GM12878 (cell line): ENCODE results near the gene EEPD1. TPM values are rescaled to one million over a fixed set of nuclear protein-coding genes. Genes with fewer than 3 reads are reported as not detected.

Experiments
- ATAC-seq: fragments of 200-7000 bp; cut with Tn5 transposase; 3 replicates; pipeline ENCODE4 v1.9.1; 2020; ENCODE audit warnings: mild to moderate bottlenecking, moderate library complexity
- BruUV-seq: library from RNA; stranded (reverse); fragments of 400-500 nt; replicated peaks from 2 replicates; lab custom pipeline; 2021; lab: Mats Ljungman, UMichigan
- CTCF ChIA-PET: fragments of 300-600 bp; sonication (Branson Sonifier 250); formaldehyde crosslinking; extraction: SDS; loops from one replicate; lab custom pipeline; 2021; ENCODE audit warnings: inconsistent platforms; lab: Yijun Ruan, JAX
- POLR2A ChIA-PET: fragments of 350-600 bp; formaldehyde crosslinking; extraction: SDS; loops from one replicate; lab custom pipeline; 2021; ENCODE audit warnings: inconsistent platforms; lab: Charles Lee
- RAD21 ChIA-PET: fragments of 300-600 bp; sonication (Branson Sonifier 250); formaldehyde crosslinking; loops from one replicate; lab custom pipeline; 2023; ENCODE audit warnings: antibody characterized with exemption; ENCODE audit not compliant: unreplicated experiment; lab: Charles Lee
- SMC1A ChIA-PET: fragments of 300-600 bp; sonication (Branson Sonifier 250); formaldehyde crosslinking; loops from one replicate; lab custom pipeline; 2023; ENCODE audit not compliant: unreplicated experiment, uncharacterized antibody; lab: Charles Lee
- DNase-seq: peaks from one replicate; pipeline ENCODE4 v3.0.0-alpha.2; 2011; ENCODE audit warnings: low read depth, low spot score
- FAIRE-seq: peaks from 3 replicates; lab custom pipeline; 2011; peaks lifted over from hg19 to GRCh38; lab: Jason Lieb, UNC
- H2AFZ ChIP-seq: 2 replicates; pipeline ENCODE4 v1.6.0; 2011; ENCODE audit warnings: low read depth, low read length, control low read depth; ENCODE audit not compliant: control insufficient read depth
- H3K27ac ChIP-seq: 2 replicates; pipeline ENCODE4 v1.5.1; 2011; ENCODE audit warnings: control low read depth; ENCODE audit not compliant: control insufficient read depth, insufficient read depth
- H3K27me3 ChIP-seq, 2 experiments: replicated peaks in 1 of 2; 2 replicates each; pipeline versions ENCODE4 v1.6.0 to v1.6.1; 2011; ENCODE audit warnings: low read length in 1 of 2; ENCODE audit not compliant: control insufficient read depth in 2 of 2, insufficient read depth in 2 of 2
- H3K36me3 ChIP-seq, 2 experiments: 2 replicates each; pipeline ENCODE4 v1.5.1; 2011; ENCODE audit warnings: low read length in 1 of 2; ENCODE audit not compliant: control insufficient read depth in 2 of 2, insufficient read depth in 2 of 2
- H3K4me1 ChIP-seq: 2 replicates; pipeline ENCODE4 v1.6.1; 2011; ENCODE audit warnings: mild to moderate bottlenecking, low read length, moderate library complexity, mixed read lengths; ENCODE audit not compliant: control insufficient read depth, insufficient read depth
- H3K4me2 ChIP-seq: 2 replicates; pipeline ENCODE4 v1.6.0; 2011; ENCODE audit warnings: control low read depth; ENCODE audit not compliant: control insufficient read depth, insufficient read depth
- H3K4me3 ChIP-seq: fragments of 200-600 bp; sonication (generic); 2 replicates; pipeline ENCODE4 v1.5.1; 2016
- H3K79me2 ChIP-seq: 2 replicates; pipeline ENCODE4 v1.6.0; 2011; ENCODE audit warnings: low read length; ENCODE audit not compliant: control insufficient read depth, insufficient read depth
- H3K9ac ChIP-seq: 2 replicates; pipeline ENCODE4 v1.8.0; 2011; ENCODE audit warnings: low read length, control low read depth, mixed read lengths; ENCODE audit not compliant: control insufficient read depth, insufficient read depth
- H3K9me3 ChIP-seq: replicated peaks from 3 replicates; pipeline ENCODE4 v1.5.1; 2011; ENCODE audit warnings: mild to moderate bottlenecking, low read length; ENCODE audit not compliant: control insufficient read depth, insufficient read depth
- H4K20me1 ChIP-seq: 2 replicates; pipeline ENCODE4 v1.6.0; 2011; ENCODE audit not compliant: control insufficient read depth, insufficient read depth
- FOS ChIP-seq: IDR thresholded peaks from 3 replicates; pipeline ENCODE4 v1.6.1; 2011; ENCODE audit warnings: borderline replicate concordance; ENCODE audit not compliant: insufficient read length; ENCODE audit errors: extremely low read depth
- KLF5 ChIP-seq: fragments of 450-650 bp; IDR thresholded peaks from 2 replicates; pipeline ENCODE4 v1.6.1; 2014; ENCODE audit warnings: mild to moderate bottlenecking; ENCODE audit not compliant: partially characterized antibody
- MEF2A ChIP-seq: IDR thresholded peaks from 2 replicates; pipeline ENCODE4 v1.6.1; 2011; ENCODE audit warnings: low read depth, mild to moderate bottlenecking, low read length, moderate library complexity; ENCODE audit not compliant: insufficient read depth
- RELA ChIP-seq: fragments of 450-650 bp; IDR thresholded peaks from 2 replicates; pipeline ENCODE4 v1.8.0; 2014; ENCODE audit warnings: borderline replicate concordance; ENCODE audit not compliant: partially characterized antibody
- ZZZ3 ChIP-seq: IDR thresholded peaks from 2 replicates; pipeline ENCODE4 v1.6.1; 2011; ENCODE audit warnings: low read depth; ENCODE audit not compliant: control insufficient read depth, insufficient read length
- WGBS: methylation state at CpG from one replicate; pipeline ENCODE4 v1.1.6; 2016; ENCODE audit warnings: low lambda C conversion rate; ENCODE audit not compliant: insufficient replicate concordance, insufficient coverage; ENCODE audit errors: missing lambda C conversion rate; 5-methylcytosine and 5-hydroxymethylcytosine counted together
- in situ Hi-C: fragments of 300-500 bp; cut with MboI; formaldehyde crosslinking; loops from 9 replicates; pipeline ENCODE4 v1.14.3; 2018; ENCODE audit warnings: mixed read lengths
- intact Hi-C: fragments of 100-400 bp; cut with micrococcal nuclease; formaldehyde crosslinking; loops from one replicate; pipeline ENCODE4 v1.14.2; 2022; ENCODE audit not compliant: unreplicated experiment
- polyA plus RNA-seq, 11 experiments: library from polyadenylated mRNA; depleted of rRNA in 4 of 11; unstranded in 6 of 11; stranded (reverse) in 5 of 11; fragments of >200 nt; fragmentation: Nextera tagmentation in 4 of 11; fragmentation: Illumina TruSeq in 1 of 11; extraction: Ambion mirVana in 4 of 11; extraction: Trizol in 1 of 11; gene quantifications; 1 replicate in 1 of 11; 2 replicates in 10 of 11; pipeline versions ENCODE4 v1.2.1 to v1.2.3, GENCODE V29; 2011 to 2016; ENCODE audit warnings: inconsistent platforms in 2 of 11, missing spikeins in 2 of 11, low read depth in 1 of 11
- total RNA-seq, 4 experiments: library from RNA; depleted of rRNA in 3 of 4; stranded (reverse); fragments of >200 nt in 3 of 4; fragmentation: Illumina TruSeq in 1 of 4; extraction: Trizol in 1 of 4; gene quantifications; 2 replicates each; pipeline versions ENCODE4 v1.2.1 to v1.2.3, GENCODE V29; 2013 to 2021
- TF ChIP-seq, protein P1 (sequence below): fragments of 450-650 bp; formaldehyde crosslinking; IDR thresholded peaks from 2 replicates; pipeline ENCODE4 v1.4.0; 2022; ENCODE audit warnings: mild to moderate bottlenecking, moderate library complexity
- TF ChIP-seq, protein P2 (sequence below): fragments of 150-350 bp; IDR thresholded peaks from 2 replicates; pipeline ENCODE4 v1.6.1; 2016; ENCODE audit warnings: low read depth, low read length
- TF ChIP-seq, protein P3 (sequence below): fragments of 450-650 bp; IDR thresholded peaks from 2 replicates; pipeline ENCODE4 v1.6.1; 2017; ENCODE audit warnings: mild to moderate bottlenecking
- TF ChIP-seq, protein P4 (sequence below): fragments of 450-650 bp; IDR thresholded peaks from 2 replicates; pipeline ENCODE4 v1.6.1; 2018; ENCODE audit warnings: borderline replicate concordance, mild to moderate bottlenecking; ENCODE audit not compliant: partially characterized antibody

The EEPD1 gene
- total and polyA plus RNA-seq, 10 of the 15 experiments (the other 5 are each of a cell fraction or from before 2014, with no cell fraction given): 0.24 to 2.8 (median 0.86) TPM; not detected in 1

DNA sequence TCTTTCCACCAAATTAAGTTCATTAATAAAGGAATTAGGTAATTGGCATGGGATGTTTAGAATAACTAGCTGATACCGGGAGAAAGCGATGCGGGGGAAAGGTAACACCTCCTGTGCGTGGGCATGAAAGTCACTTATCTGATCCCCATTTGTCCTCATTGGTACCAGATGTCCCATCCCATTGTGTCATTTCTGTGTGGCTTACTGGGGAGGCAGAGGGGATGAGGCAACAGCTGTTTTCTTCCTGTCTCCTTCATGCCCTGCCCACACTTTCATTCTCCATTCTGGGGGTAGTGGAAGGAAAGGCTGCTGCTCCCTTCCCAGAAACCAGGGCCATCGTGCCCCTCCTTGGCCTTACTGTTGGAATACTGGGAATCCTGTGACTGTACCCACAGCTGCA is 27.1 kb downstream of the EEPD1 start:
- H2AFZ ChIP-seq: no peak overlapping the region
- no peak overlapping the region for H3K4me3 ChIP-seq
- TF ChIP-seq, protein P1, sequence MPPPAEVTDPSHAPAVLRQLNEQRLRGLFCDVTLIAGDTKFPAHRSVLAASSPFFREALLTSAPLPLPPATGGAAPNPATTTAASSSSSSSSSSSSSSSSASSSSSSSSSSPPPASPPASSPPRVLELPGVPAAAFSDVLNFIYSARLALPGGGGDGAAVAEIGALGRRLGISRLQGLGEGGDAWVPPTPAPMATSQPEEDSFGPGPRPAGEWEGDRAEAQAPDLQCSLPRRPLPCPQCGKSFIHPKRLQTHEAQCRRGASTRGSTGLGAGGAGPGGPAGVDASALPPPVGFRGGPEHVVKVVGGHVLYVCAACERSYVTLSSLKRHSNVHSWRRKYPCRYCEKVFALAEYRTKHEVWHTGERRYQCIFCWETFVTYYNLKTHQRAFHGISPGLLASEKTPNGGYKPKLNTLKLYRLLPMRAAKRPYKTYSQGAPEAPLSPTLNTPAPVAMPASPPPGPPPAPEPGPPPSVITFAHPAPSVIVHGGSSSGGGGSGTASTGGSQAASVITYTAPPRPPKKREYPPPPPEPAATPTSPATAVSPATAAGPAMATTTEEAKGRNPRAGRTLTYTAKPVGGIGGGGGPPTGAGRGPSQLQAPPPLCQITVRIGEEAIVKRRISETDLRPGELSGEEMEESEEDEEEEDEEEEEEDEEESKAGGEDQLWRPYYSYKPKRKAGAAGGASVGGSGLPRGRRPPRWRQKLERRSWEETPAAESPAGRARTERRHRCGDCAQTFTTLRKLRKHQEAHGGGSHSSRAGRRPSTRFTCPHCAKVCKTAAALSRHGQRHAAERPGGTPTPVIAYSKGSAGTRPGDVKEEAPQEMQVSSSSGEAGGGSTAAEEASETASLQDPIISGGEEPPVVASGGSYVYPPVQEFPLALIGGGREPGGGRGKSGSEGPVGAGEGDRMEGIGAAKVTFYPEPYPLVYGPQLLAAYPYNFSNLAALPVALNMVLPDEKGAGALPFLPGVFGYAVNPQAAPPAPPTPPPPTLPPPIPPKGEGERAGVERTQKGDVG (CRISPR knock-in tag): no peak
- TF ChIP-seq FOS (no peak), RELA (no peak), MEF2A (no peak), ZZZ3 (no peak), KLF5 (no peak)
- TF ChIP-seq, protein P2, sequence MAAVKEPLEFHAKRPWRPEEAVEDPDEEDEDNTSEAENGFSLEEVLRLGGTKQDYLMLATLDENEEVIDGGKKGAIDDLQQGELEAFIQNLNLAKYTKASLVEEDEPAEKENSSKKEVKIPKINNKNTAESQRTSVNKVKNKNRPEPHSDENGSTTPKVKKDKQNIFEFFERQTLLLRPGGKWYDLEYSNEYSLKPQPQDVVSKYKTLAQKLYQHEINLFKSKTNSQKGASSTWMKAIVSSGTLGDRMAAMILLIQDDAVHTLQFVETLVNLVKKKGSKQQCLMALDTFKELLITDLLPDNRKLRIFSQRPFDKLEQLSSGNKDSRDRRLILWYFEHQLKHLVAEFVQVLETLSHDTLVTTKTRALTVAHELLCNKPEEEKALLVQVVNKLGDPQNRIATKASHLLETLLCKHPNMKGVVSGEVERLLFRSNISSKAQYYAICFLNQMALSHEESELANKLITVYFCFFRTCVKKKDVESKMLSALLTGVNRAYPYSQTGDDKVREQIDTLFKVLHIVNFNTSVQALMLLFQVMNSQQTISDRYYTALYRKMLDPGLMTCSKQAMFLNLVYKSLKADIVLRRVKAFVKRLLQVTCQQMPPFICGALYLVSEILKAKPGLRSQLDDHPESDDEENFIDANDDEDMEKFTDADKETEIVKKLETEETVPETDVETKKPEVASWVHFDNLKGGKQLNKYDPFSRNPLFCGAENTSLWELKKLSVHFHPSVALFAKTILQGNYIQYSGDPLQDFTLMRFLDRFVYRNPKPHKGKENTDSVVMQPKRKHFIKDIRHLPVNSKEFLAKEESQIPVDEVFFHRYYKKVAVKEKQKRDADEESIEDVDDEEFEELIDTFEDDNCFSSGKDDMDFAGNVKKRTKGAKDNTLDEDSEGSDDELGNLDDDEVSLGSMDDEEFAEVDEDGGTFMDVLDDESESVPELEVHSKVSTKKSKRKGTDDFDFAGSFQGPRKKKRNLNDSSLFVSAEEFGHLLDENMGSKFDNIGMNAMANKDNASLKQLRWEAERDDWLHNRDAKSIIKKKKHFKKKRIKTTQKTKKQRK: no peak
- TF ChIP-seq, protein P3, sequence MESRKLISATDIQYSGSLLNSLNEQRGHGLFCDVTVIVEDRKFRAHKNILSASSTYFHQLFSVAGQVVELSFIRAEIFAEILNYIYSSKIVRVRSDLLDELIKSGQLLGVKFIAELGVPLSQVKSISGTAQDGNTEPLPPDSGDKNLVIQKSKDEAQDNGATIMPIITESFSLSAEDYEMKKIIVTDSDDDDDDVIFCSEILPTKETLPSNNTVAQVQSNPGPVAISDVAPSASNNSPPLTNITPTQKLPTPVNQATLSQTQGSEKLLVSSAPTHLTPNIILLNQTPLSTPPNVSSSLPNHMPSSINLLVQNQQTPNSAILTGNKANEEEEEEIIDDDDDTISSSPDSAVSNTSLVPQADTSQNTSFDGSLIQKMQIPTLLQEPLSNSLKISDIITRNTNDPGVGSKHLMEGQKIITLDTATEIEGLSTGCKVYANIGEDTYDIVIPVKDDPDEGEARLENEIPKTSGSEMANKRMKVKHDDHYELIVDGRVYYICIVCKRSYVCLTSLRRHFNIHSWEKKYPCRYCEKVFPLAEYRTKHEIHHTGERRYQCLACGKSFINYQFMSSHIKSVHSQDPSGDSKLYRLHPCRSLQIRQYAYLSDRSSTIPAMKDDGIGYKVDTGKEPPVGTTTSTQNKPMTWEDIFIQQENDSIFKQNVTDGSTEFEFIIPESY: no peak
- TF ChIP-seq, protein P4, sequence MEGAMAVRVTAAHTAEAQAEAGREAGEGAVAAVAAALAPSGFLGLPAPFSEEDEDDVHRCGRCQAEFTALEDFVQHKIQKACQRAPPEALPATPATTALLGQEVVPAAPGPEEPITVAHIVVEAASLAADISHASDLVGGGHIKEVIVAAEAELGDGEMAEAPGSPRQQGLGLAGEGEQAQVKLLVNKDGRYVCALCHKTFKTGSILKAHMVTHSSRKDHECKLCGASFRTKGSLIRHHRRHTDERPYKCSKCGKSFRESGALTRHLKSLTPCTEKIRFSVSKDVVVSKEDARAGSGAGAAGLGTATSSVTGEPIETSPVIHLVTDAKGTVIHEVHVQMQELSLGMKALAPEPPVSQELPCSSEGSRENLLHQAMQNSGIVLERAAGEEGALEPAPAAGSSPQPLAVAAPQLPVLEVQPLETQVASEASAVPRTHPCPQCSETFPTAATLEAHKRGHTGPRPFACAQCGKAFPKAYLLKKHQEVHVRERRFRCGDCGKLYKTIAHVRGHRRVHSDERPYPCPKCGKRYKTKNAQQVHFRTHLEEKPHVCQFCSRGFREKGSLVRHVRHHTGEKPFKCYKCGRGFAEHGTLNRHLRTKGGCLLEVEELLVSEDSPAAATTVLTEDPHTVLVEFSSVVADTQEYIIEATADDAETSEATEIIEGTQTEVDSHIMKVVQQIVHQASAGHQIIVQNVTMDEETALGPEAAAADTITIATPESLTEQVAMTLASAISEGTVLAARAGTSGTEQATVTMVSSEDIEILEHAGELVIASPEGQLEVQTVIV: no peak
- no peaks in the 10 kb centered on the region for H3K4me1 ChIP-seq
- H3K36me3 ChIP-seq: no peaks in the 10 kb centered on the region
- in situ Hi-C loops: no loop called here
- H4K20me1 ChIP-seq: no peaks in the 10 kb centered on the region
- no TSS peak for BruUV-seq
- intact Hi-C loops: no loop called here
- DNase-seq: no peak
- ChIA-PET RAD21 (no interaction called here), CTCF (no interaction called here), POLR2A (interaction anchor here (0.6 to 1.1 kb wide), 3 partner anchors 8 to 455 kb away, joined by 3 to 5 read pairs (median 4); no protein-coding TSS in a partner anchor), SMC1A (interaction anchor here (1.3 to 2.6 kb wide), 3 partner anchors 8 to 11 kb away, joined by 3 to 7 read pairs (median 3); no protein-coding TSS in a partner anchor)
- no peaks in the 10 kb centered on the region for H3K79me2 ChIP-seq
- H3K4me2 ChIP-seq: no peak overlapping the region
- 65% methylated on average over 5 of the region's 5 CpGs for WGBS
- H3K9ac ChIP-seq: no peak overlapping the region
- peaks cover 0 to 1% of the 10 kb centered on the region in 2 experiments; a peak in 2 of 4 replicates for H3K27me3 ChIP-seq
- no peak for FAIRE-seq
- no peak for ATAC-seq
- H3K9me3 ChIP-seq: no peaks in the 10 kb centered on the region
- no peak overlapping the region for H3K27ac ChIP-seq
